HG03045 (cell line): Measurements from ENCODE around the gene GLRX.
A peak's percentile ranks its signal among the peaks of the same experiment; 100 is the strongest.

ENCODE experiments used
- ATAC-seq: cut with Tn5 transposase; IDR thresholded peaks from one replicate; pipeline ENCODE4 v1.9.1; 2021; ENCODE audit warnings: mild to moderate bottlenecking, moderate library complexity; ENCODE audit not compliant: unreplicated experiment

The GLRX gene, protein sequence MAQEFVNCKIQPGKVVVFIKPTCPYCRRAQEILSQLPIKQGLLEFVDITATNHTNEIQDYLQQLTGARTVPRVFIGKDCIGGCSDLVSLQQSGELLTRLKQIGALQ

DNA sequence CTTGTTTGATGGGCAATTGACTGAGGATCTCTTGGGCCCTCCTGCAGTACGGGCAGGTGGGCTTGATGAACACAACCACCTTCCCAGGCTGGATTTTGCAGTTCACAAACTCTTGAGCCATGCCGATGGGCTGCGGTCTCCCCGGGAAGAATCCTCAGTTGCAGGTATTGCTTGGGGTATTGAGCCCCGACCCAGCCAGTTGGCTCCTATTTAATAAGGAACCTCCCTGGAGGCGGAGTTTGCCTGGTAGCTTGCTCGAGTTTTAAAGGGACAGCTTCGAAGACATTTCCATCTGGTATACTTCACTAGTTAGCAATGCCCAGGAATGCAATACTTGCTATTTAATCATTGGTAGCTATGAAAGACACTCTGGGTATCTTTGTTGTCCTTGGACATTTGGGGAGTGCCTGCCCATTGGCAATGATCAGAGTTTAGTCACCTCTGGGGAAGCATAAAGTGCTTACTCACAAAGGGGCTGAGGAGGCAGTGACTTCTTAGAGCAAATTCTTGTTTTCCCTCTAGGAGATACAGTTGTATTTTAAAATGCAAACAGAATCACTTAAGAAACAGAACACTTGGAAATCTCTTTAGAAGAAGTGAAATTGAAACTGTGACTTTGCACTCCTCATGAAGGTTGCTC lies at the start of gene GLRX:
TSS of gene GLRX (minus strand) at position 185 of the 640 bp plus-strand sequence. CDS start at position 121, 64 bp downstream.
- peak; percentile 40 for ATAC-seq

- no peak for ATAC-seq
Observed at GRCh38 chr5:95871146-95871806, 48.8 kb upstream of the GLRX start.

DNA sequence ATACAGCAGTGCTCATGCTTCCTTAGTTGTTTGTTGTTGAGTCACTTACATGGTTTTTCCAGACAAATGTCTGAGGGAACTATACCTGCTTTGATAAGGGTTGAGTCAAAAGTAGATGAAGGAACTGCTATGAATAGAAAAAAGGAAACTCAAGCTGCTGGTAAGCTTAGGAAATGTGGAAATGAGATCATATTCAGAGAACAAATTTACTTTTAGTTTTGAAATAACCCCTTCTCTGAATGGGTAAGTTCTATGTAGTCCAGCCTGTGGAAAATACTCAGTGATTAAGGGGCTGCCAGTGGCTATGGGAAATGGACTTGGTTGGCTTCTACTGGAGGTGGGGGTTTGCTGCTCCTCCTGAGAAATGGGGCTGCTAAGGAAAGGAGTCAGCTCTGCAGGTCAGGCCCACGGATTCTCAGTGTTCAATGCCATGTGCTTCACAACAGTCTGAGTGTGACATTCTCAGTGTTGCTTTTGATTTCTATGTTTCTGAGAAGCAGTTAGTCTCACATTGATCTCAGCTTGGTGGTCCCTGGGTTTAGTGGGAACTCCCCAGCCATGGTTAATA lies 47.7 kb upstream of the GLRX start:
- peak; percentile 53 for ATAC-seq

DNA sequence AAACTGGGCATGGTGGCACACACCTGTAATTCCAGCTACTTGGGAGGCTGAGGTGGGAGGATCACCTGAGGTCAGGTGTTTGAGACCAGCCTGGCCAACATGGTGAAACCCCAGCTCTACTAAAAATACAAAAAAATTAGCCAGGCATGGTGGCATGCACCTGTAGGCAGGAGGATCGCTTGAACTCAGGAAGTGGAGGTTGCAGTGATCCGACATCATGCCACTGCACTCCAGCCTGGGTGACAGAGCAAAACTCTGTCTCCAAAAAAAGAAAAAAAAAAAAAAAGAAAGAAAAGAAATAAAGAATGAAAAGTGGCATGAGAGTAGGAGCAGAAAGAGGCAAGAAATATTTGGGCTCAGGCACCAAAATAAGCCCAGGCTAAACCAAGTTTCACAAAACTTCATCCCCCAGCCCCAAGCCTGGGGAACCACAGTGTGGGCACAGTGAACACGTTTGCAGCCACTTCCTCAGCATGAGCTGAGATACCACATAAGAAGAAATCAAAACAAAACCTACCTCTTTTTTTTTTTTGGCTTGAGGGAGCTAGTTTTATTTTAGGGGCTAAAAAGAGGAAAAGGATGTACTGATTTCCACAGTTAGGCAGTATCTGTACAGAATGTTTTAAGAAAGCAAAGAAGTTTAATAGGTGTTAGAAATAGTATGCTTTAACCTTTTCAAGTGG lies 46.8 kb upstream of the GLRX start:
- ATAC-seq, result peak; percentile 43

GRCh38 chr5:95868136-95868535 lies 45.6 kb upstream of the GLRX start:
- ATAC-seq, result no peak

DNA sequence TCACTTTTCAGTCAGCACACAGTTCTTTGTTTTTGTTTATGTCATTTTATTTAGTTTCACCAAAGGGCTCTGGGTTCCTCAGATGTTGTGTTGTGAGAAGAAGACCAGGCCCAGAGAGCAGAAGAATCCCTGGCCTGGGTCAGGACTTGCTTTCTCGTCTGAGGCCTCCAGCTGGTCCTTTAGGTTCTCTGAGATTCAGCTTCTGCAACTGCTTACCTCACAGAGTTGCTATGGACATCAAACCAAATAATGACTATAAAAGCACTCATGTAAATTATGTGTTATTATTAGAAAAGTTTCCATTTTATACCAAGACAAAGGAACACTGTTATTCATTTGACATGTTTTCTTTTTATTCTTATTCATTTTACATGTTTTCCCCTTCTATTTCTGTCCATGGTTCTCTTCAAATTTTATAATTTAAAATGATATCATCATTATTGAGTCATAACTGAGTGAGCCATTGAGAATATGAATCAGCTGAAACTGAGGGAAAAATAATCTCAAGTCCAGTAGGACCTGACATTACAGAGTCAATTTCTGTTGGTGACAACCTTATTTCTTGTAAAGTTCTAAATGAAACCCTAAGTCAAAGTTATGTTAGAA lies 44.0 kb upstream of the GLRX start:
- ATAC-seq, result no peak

GRCh38 chr5:95864944-95865504 lies 42.5 kb upstream of the GLRX start:
- ATAC-seq, result no peak

- no peak for ATAC-seq
Observed at GRCh38 chr5:95864456-95864855, 41.9 kb upstream of the GLRX start.

GRCh38 chr5:95863383-95863757 lies 40.8 kb upstream of the GLRX start:
- no peak for ATAC-seq

- ATAC-seq, result no peak
Observed at GRCh38 chr5:95862671-95863382, 40.3 kb upstream of the GLRX start.

- ATAC-seq, result no peak
Observed at GRCh38 chr5:95861864-95862561, 39.5 kb upstream of the GLRX start.

DNA sequence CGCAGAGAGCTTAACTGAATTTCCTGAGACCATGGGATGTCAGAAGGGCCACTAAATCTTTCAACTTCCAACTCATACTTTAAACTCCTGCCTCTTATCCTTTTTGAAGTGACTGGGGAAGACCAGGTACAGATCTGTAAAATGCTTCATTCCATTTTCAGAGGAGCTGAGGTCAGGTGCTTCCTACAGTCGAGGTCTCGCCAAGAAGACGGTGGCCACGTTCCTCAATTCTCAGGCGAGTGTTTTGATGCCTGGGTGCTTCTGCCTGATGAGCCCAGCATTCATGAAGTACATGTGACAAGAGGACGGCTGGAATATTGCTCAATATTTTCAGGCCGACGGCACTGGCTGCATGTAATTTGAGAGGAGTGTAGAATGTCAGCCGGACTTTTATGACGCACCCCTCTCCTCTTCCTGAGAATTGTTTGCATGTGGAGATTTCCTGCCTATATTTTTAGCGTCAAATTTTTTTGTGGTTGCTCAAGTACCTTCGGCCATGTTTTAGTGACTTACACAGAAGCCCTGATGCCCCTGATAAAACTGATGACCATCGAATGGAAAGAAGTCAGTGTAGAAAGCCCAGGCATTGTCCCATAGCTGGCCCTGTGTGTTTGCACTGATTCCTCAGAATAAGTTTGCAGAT lies 38.8 kb upstream of the GLRX start:
- no peak for ATAC-seq

GRCh38 chr5:95859661-95860060 lies 37.1 kb upstream of the GLRX start:
- no peak for ATAC-seq

DNA sequence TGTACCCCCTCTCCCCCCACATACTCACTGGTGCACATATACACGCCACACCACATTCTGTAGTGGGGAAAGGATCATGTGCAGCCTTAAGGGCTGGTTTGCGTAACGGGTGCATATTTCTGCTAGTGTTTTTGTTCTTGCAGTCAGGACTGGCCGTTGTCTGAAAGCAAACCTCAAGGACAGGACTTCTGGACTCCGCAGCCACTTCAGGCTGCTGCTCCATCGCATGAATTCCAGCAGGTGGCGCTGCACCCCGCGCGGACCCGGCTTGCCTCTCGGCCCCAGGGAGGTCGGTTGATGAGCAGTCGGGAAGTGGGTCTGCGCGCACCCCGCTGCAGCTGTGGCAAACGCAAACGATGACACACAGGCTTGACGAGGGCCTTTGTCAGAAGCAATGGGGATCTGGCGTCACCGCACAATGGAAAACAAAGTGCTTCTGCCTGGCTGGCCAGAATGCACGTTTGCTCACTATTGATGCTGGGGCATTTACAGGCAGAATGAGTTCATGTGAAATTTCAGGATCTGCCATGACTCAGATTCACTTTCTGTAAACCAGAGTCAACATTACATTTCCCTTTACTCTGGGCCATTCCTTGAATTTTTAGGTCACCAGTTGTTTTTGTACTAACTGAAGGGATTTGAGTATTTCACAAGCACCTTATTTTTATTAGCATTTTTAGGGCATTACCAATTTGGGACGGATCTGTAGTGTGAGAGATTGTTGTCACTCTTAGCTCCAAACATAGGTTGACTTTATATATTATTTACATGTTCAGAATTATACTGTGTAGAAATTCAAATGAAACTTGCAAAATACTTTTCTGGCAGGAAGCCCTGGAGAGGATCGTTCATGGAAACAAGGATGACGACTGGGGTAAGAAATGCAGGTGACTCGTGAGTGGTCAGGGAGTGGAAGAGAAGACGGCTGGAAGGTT lies 36.4 kb upstream of the GLRX start:
- ATAC-seq, result peak; percentile 83

- ATAC-seq, result no peak
Observed at GRCh38 chr5:95858023-95858461, 35.5 kb upstream of the GLRX start.

DNA sequence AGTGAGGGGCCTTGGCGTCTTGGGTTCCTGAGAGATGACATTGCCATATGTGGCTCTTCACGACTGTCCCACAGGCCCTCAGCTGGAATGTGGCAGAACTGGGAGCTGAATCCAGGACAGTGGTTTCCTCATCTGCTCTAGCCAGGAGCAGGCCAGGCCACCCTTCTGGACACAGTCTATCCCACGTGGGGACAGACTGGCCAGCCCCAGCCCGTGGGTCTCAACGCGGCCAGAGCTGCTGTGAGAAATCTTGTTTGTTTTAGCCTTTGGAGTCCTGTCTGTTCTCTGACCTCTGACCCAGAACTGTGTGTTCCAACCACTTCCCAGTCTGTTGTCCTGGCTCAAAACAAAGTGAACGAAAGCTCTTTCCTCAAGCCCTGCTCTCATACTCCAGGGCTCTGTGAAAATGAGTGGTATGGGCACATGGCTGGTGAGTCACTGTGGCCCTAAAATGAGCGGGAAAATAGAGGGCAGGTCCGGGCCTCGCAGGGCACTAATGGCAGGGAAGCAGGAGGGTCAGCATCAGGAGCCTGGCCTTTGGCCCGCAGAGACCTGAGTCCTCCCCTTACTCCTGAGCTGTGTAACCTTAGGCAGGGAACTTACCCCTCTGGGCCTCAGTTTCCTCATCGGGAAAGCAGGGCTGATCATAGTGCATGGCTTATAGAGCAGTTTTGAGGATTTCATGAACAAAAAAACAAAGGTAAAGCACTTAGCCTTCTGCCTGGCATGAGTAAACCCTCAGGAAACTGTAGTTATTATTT lies 34.8 kb upstream of the GLRX start:
- no peak for ATAC-seq

DNA sequence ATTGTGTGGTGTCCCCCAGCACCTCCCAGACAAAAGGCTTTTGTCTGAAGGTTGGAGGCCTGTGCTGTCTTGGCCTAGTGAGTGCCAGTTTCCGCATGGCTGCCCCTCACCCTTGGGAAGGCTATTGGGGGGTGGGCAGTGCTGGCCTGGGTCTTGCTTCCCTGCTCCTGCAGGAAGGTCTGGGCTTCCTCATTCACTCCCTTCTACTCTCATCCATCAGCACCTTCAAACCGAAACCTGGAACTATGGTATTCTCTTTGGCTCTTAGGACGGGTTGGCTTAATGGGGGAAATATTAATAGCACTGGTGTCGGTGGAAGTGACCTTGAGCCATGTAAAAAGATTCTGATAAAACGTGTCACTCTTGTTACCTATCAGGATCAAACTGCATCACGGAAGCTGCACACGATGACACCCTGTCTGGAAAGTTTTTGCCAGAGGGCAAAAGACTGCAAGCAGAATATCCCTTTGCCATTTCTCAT lies 34.0 kb upstream of the GLRX start:
- ATAC-seq, result no peak
